Calu3 (cell line): ENCODE results near the gene KRTAP5-7. TPM values are rescaled to one million over a fixed set of nuclear protein-coding genes. Genes with fewer than 3 reads are reported as not detected.

ENCODE experiments used
- BruUV-seq: library from RNA; stranded (reverse); fragments of 400-500 nt; replicated peaks from 2 replicates; lab custom pipeline; 2021; lab: Mats Ljungman, UMichigan
- CTCF ChIA-PET: fragments of 300-600 bp; sonication (Branson Sonifier 250); formaldehyde crosslinking; loops from one replicate; lab custom pipeline; 2022; ENCODE audit warnings: antibody characterized with exemption; lab: Charles Lee
- DNase-seq: peaks from one replicate; pipeline ENCODE4 v3.0.0; 2022
- H3K27ac Mint-ChIP-seq: one replicate; pipeline ENCODE4 v1.8.0; 2022; ENCODE audit warnings: mixed read lengths; ENCODE audit not compliant: unreplicated experiment
- H3K27me3 Mint-ChIP-seq: one replicate; pipeline ENCODE4 v1.8.0; 2022; ENCODE audit warnings: mixed read lengths; ENCODE audit not compliant: unreplicated experiment
- H3K36me3 Mint-ChIP-seq: one replicate; pipeline ENCODE4 v1.8.0; 2022; ENCODE audit warnings: mild to moderate bottlenecking, moderate library complexity, mixed read lengths; ENCODE audit not compliant: insufficient read depth, unreplicated experiment
- H3K4me1 Mint-ChIP-seq: one replicate; pipeline ENCODE4 v1.8.0; 2022; ENCODE audit warnings: mild to moderate bottlenecking, low read depth, mixed read lengths; ENCODE audit not compliant: unreplicated experiment
- H3K4me3 Mint-ChIP-seq: one replicate; pipeline ENCODE4 v1.8.0; 2022; ENCODE audit warnings: mild to moderate bottlenecking, low read depth, moderate library complexity, mixed read lengths; ENCODE audit not compliant: unreplicated experiment
- H3K9me3 Mint-ChIP-seq: one replicate; pipeline ENCODE4 v1.8.0; 2022; ENCODE audit warnings: low read depth, mixed read lengths; ENCODE audit not compliant: unreplicated experiment
- intact Hi-C: fragments of 100-400 bp; cut with micrococcal nuclease; formaldehyde crosslinking; loops from one replicate; pipeline ENCODE4 v1.10.0; 2022; ENCODE audit not compliant: unreplicated experiment
- total RNA-seq: library from RNA; stranded (reverse); gene quantifications from 2 replicates; pipeline ENCODE4 v1.2.3, GENCODE V29; 2022
- TF ChIP-seq, protein P1 (sequence below): fragments of 200-600 bp; IDR thresholded peaks from one replicate; pipeline ENCODE4 v1.8.0; 2022; ENCODE audit warnings: antibody characterized with exemption; ENCODE audit not compliant: unreplicated experiment

Gene KRTAP5-7
- total RNA-seq, 1 experiment from 2014 or later, result not detected

- Mint-ChIP-seq H3K27ac (no peak overlapping the region), H3K27me3 (no peaks in the 10 kb centered on the region), H3K4me3 (no peak overlapping the region), H3K9me3 (no peaks in the 10 kb centered on the region), H3K36me3 (peaks cover 29% of the 10 kb centered on the region), H3K4me1 (peaks cover 9% of the 10 kb centered on the region)
- CTCF ChIA-PET, result no interaction called here
- BruUV-seq, result no TSS peak
- TF ChIP-seq, protein P1, sequence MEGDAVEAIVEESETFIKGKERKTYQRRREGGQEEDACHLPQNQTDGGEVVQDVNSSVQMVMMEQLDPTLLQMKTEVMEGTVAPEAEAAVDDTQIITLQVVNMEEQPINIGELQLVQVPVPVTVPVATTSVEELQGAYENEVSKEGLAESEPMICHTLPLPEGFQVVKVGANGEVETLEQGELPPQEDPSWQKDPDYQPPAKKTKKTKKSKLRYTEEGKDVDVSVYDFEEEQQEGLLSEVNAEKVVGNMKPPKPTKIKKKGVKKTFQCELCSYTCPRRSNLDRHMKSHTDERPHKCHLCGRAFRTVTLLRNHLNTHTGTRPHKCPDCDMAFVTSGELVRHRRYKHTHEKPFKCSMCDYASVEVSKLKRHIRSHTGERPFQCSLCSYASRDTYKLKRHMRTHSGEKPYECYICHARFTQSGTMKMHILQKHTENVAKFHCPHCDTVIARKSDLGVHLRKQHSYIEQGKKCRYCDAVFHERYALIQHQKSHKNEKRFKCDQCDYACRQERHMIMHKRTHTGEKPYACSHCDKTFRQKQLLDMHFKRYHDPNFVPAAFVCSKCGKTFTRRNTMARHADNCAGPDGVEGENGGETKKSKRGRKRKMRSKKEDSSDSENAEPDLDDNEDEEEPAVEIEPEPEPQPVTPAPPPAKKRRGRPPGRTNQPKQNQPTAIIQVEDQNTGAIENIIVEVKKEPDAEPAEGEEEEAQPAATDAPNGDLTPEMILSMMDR, result no peak
- intact Hi-C loops, result no loop called here
- DNase-seq, result no peak
These were observed 27.9 kb upstream of the KRTAP5-7 start for GRCh38 chr11:71499125-71499524.

GRCh38 chr11:71499546-71499945 is 27.5 kb upstream of the KRTAP5-7 start:
- H3K9me3 Mint-ChIP-seq, result no peaks in the 10 kb centered on the region
- peaks cover 9% of the 10 kb centered on the region for H3K4me1 Mint-ChIP-seq
- H3K4me3 Mint-ChIP-seq, result no peak overlapping the region
- CTCF ChIA-PET, result no interaction called here
- H3K27ac Mint-ChIP-seq, result no peak overlapping the region
- BruUV-seq, result no TSS peak
- no peaks in the 10 kb centered on the region for H3K27me3 Mint-ChIP-seq
- intact Hi-C loops, result no loop called here
- DNase-seq, result no peak
- TF ChIP-seq, protein P1, result no peak
- peaks cover 27% of the 10 kb centered on the region for H3K36me3 Mint-ChIP-seq

DNA sequence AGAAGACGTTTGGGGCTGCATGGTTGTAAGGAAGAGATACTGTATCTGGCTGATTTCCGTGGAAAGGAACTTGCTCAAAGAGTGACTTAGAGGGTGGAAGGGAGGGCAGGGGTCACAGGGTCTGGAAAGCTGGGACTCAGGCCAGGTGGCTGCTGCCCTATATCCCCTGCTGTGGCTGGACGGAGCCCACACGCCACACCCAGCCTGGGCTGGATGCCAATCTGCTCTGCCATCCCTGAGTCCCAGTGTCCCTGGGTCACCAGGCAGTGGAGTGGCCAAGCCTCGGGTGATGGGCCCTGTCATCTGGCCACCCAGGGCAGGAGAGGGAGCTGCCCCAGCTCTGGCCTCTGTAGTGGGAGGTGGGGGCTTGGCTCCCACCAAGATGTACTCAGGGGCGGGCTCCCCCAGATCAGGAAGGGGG is 26.5 kb upstream of the KRTAP5-7 start:
- no peak overlapping the region for H3K4me3 Mint-ChIP-seq
- intact Hi-C loops, result no loop called here
- DNase-seq, result peak; percentile 20
- TF ChIP-seq, protein P1, result no peak
- CTCF ChIA-PET, result no interaction called here
- H3K36me3 Mint-ChIP-seq, result peaks cover 16% of the 10 kb centered on the region
- peaks cover 9% of the 10 kb centered on the region for H3K4me1 Mint-ChIP-seq
- no peaks in the 10 kb centered on the region for H3K27me3 Mint-ChIP-seq
- no peaks in the 10 kb centered on the region for H3K9me3 Mint-ChIP-seq
- BruUV-seq, result no TSS peak
- no peak overlapping the region for H3K27ac Mint-ChIP-seq

DNA sequence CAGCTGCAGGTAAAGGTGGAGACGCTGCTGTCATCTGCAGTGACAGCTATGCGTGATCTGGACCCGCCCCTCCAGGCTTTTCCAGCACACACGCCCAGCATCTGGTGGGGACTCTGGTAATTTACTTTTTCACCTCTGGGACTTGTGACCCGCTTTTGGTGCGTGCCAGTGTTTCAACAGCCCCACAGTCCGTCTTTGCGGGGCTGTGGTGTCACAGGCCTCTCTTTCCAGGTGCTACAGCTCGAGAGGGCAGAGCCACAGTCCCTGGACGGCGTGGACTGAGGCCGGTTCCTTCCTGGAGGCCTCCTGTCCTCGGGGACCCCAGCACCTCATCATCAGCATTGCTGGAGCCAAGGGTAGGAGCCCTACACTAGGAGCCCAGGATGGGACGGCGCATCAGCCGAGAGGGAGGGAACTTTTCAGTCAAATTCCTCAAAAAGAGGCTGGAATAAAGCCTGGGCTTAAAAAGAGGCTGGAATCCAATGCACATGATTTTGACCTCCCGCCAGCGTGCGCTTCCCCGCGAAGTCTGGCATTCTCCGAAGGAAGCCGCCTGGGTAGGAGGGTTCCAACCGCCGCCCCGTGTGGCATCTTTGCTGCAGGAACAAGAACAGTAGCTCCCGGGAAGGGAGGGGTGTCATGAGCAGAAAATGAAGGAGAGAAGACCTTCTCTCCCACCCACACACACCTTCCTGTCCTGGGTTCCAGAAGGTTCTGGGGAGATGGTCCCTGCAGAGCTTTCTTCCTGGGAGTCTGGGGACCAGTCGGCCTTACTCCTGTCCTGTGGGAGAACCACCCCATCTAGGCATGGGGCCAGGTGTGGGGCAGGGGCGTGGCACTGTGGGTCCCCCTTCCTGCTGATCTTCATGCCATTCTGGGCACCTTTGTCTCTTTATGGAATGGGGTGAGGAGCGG is 25.7 kb upstream of the KRTAP5-7 start:
- H3K27ac Mint-ChIP-seq, result no peak overlapping the region
- TF ChIP-seq, protein P1, result no peak
- BruUV-seq, result no TSS peak
- peaks cover 9% of the 10 kb centered on the region for H3K4me1 Mint-ChIP-seq
- H3K27me3 Mint-ChIP-seq, result no peaks in the 10 kb centered on the region
- no peaks in the 10 kb centered on the region for H3K9me3 Mint-ChIP-seq
- no peak for DNase-seq
- H3K4me3 Mint-ChIP-seq, result no peak overlapping the region
- CTCF ChIA-PET, result no interaction called here
- intact Hi-C loops, result no loop called here
- H3K36me3 Mint-ChIP-seq, result peaks cover 13% of the 10 kb centered on the region
